AG20443 (cell line): Measurements from ENCODE around the gene AGMO.

Source experiments
- DNase-seq: peaks from one replicate; pipeline ENCODE4 v3.0.0; 2012; ENCODE audit warnings: low spot score, mixed read lengths

Gene AGMO

GRCh38 chr7:15397159-15397550 is 164.7 kb downstream of the AGMO start:
- no peak for DNase-seq

- no peak for DNase-seq
Observed at GRCh38 chr7:15396210-15397158, 165.3 kb downstream of the AGMO start.

GRCh38 chr7:15389073-15389472 is 172.7 kb downstream of the AGMO start:
- DNase-seq, result no peak

DNA sequence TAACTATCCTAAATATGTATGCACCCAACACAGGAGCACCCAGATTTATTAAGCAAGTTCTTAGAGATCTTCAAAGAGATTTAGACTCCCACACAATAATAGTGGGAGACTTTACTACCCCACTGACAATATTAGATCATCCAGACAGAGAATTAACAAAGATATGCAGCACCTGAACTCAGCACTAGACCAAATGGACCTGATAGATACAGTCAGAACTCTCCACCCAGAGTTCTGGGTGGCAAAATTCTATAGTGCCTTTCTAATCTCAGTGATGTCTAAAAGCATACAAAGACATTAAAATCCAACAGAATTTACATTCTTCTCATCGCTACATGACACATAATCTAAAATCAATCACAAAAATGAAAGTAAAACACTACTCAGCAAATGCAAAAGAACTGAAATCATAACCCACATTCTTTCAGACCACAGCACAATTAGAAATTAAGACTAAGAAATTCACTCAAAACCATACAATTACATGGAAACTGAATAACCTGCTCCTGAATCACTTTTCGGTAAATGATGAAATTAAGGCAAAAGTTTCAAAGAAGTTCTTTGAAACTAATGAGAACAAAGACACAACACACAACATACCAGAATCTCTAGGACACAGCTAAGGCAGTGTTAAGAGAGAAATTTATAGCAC is 183.2 kb downstream of the AGMO start:
- DNase-seq, result no peak

DNA sequence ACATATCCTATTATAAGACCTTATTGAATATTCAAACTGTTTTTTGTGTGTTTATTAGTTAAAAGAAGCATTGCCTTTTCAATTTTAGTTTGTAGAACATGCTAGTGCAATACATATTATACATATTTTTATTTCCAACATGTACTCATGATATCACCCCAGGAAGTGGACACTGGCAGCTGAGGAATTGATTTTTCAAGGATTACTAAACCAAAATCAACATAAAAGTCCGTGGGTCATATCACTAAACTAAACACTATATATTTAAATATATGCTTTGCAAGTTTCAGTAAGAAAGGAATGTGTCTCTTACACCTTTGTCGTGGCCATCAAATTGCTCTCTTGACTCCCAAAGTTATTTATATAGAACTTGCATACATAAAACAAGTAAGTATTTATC is 185.2 kb downstream of the AGMO start:
- DNase-seq, result no peak

- no peak for DNase-seq
Observed at GRCh38 chr7:15370441-15370840, 191.4 kb downstream of the AGMO start.

- no peak for DNase-seq
Observed at GRCh38 chr7:15368653-15369052, 193.2 kb downstream of the AGMO start.

- no peak for DNase-seq
Observed at GRCh38 chr7:15367897-15368296, 193.9 kb downstream of the AGMO start.

GRCh38 chr7:15358112-15358511 is 203.7 kb downstream of the AGMO start:
- no peak for DNase-seq

GRCh38 chr7:15352421-15353206 is 209.2 kb downstream of the AGMO start:
- no peak for DNase-seq

GRCh38 chr7:15345216-15345615 is 216.6 kb downstream of the AGMO start:
- DNase-seq, result no peak

GRCh38 chr7:15341817-15342216 is 220.0 kb downstream of the AGMO start:
- no peak for DNase-seq

- DNase-seq, result no peak
Observed at GRCh38 chr7:15336146-15336545, 225.7 kb downstream of the AGMO start.

GRCh38 chr7:15335390-15335789 is 226.4 kb downstream of the AGMO start:
- no peak for DNase-seq

GRCh38 chr7:15334536-15335263 is 227.1 kb downstream of the AGMO start:
- DNase-seq, result no peak

- no peak for DNase-seq
Observed at GRCh38 chr7:15332956-15333355, 228.9 kb downstream of the AGMO start.

GRCh38 chr7:15330943-15331342 is 230.9 kb downstream of the AGMO start:
- no peak for DNase-seq

DNA sequence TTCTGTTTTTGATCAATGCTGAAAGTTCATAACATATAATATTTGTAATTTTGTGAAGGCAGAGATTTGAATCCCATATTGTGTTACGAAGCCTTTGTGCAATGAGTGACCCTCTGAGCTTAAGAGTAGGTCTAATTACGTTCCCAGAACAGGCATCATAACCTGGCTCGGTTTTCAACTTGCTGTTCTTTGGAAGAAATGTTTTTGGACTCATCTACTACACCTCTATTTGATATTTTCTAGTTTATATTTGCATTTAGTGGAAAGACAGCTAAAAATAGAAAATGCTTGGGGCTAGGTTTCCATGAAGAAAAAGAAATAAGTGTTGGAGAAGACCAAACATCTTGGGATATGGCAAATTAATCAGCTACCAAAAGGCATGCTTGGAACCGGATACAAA is 234.8 kb downstream of the AGMO start:
- no peak for DNase-seq

- DNase-seq, result peak; percentile 8
Observed at GRCh38 chr7:15326044-15326644, 235.7 kb downstream of the AGMO start.

GRCh38 chr7:15323550-15323949 is 238.3 kb downstream of the AGMO start:
- peak; percentile 11 for DNase-seq

DNA sequence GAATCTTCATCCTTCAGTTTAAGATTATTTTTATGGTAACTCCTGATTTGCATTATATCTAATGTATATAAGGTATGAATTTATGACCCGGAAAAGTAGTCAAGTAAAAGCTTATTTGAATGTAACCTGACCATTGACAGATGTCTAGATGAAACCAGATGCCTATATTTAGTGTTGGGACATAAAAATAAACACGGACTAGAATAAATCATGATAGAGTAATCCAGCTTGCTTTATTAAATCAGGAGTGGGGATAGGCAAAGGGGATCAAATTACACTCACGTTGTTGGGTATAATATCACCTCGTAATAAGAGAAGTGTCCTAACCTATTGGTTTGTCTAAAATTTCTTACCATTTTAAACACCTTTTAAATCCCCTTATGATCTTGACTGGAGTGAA is 244.6 kb downstream of the AGMO start:
- DNase-seq, result no peak

- no peak for DNase-seq
Observed at GRCh38 chr7:15315678-15316077, 246.1 kb downstream of the AGMO start.
